ENCODE results near the gene SLC1A2. TPM values are rescaled to one million over a fixed set of nuclear protein-coding genes. Genes with fewer than 3 reads are reported as not detected.

The SLC1A2 gene
- total RNA-seq, 4 donors from 2014 or later, result 1.0 to 3.4 (median 2.0) TPM

- Histone ChIP-seq H3K4me3 (no peak overlapping the region), H3K4me1 (peaks cover 21% of the 10 kb centered on the region), H3K27me3 (no peaks in the 10 kb centered on the region), H3K27ac (no peak overlapping the region), H3K36me3 (no peaks in the 10 kb centered on the region), H3K9me3 (no peaks in the 10 kb centered on the region)
- DNase-seq (ENCODE audit: low spot score in 2 of 2), result no peak
- 87% methylated on average over 3 of the region's 3 CpGs for WGBS
- TF ChIP-seq CTCF (IDR thresholded peaks at IDR 0.05) (no peak), POLR2A (IDR thresholded peaks at IDR 0.05) (no peak), POLR2AphosphoS5 (IDR thresholded peaks at IDR 0.05) (no peak), EP300 (IDR thresholded peaks at IDR 0.05) (no peak)
Measured at GRCh38 chr11:35242412-35243242, 176.7 kb downstream of the SLC1A2 start.

GRCh38 chr11:35241531-35241930 lies 177.8 kb downstream of the SLC1A2 start:
- no peak for DNase-seq (ENCODE audit: low spot score in 2 of 2)
- no peak for TF ChIP-seq CTCF (IDR thresholded peaks at IDR 0.05)
- TF ChIP-seq EP300 (IDR thresholded peaks at IDR 0.05), result no peak
- TF ChIP-seq POLR2A (IDR thresholded peaks at IDR 0.05), result no peak
- TF ChIP-seq POLR2AphosphoS5 (IDR thresholded peaks at IDR 0.05), result no peak
- H3K27ac ChIP-seq, result no peak overlapping the region
- H3K36me3 ChIP-seq, result no peaks in the 10 kb centered on the region
- WGBS, result 83% methylated on average over 1 of the region's 1 CpG
- H3K9me3 ChIP-seq, result no peaks in the 10 kb centered on the region
- no peak overlapping the region for H3K4me3 ChIP-seq
- peaks cover 25% of the 10 kb centered on the region for H3K4me1 ChIP-seq
- H3K27me3 ChIP-seq, result no peaks in the 10 kb centered on the region

- Histone ChIP-seq H3K4me1 (peaks cover 29% of the 10 kb centered on the region), H3K36me3 (no peaks in the 10 kb centered on the region), H3K4me3 (no peak overlapping the region), H3K27me3 (no peaks in the 10 kb centered on the region), H3K27ac (no peak overlapping the region), H3K9me3 (no peaks in the 10 kb centered on the region)
- TF ChIP-seq POLR2AphosphoS5 (IDR thresholded peaks at IDR 0.05) (no peak), EP300 (IDR thresholded peaks at IDR 0.05) (no peak), POLR2A (IDR thresholded peaks at IDR 0.05) (no peak), CTCF (IDR thresholded peaks at IDR 0.05) (no peak)
- 91% methylated on average over 1 of the region's 1 CpG for WGBS
- no peak for DNase-seq (ENCODE audit: low spot score in 2 of 2)
Measured at GRCh38 chr11:35241083-35241482, 178.3 kb downstream of the SLC1A2 start.

GRCh38 chr11:35239471-35240075 lies 179.8 kb downstream of the SLC1A2 start:
- TF ChIP-seq POLR2A (IDR thresholded peaks at IDR 0.05), result no peak
- no peak for DNase-seq (ENCODE audit: low spot score in 2 of 2)
- no peaks in the 10 kb centered on the region for H3K36me3 ChIP-seq
- WGBS, result 67% methylated on average over 4 of the region's 4 CpGs
- H3K4me1 ChIP-seq, result peaks cover 30% of the 10 kb centered on the region
- H3K4me3 ChIP-seq, result no peak overlapping the region
- H3K9me3 ChIP-seq, result no peaks in the 10 kb centered on the region
- no peaks in the 10 kb centered on the region for H3K27me3 ChIP-seq
- no peak overlapping the region for H3K27ac ChIP-seq

- Histone ChIP-seq H3K36me3 (no peaks in the 10 kb centered on the region), H3K9me3 (no peaks in the 10 kb centered on the region), H3K27ac (no peak overlapping the region), H3K4me3 (no peak overlapping the region), H3K4me1 (peaks cover 30% of the 10 kb centered on the region), H3K27me3 (no peaks in the 10 kb centered on the region)
- 94% methylated on average over 1 of the region's 1 CpG for WGBS
- TF ChIP-seq POLR2AphosphoS5 (IDR thresholded peaks at IDR 0.05) (no peak), EP300 (IDR thresholded peaks at IDR 0.05) (no peak), POLR2A (IDR thresholded peaks at IDR 0.05) (no peak), CTCF (IDR thresholded peaks at IDR 0.05) (no peak)
- DNase-seq (ENCODE audit: low spot score in 2 of 2), result no peak
Measured at GRCh38 chr11:35238882-35239281, 180.5 kb downstream of the SLC1A2 start.
